Endothelial cell (in vitro differentiated cells): Measurements from ENCODE around the gene TECTA. TPM values are rescaled to one million over a fixed set of nuclear protein-coding genes. Genes with fewer than 3 reads are reported as not detected.

ENCODE experiments used
- DNase-seq: peaks from one replicate; pipeline ENCODE4 v3.0.0; 2021; ENCODE audit warnings: low spot score
- H3K27ac Mint-ChIP-seq: one replicate; pipeline ENCODE4 v1.8.0; 2021; ENCODE audit warnings: mixed read lengths, inconsistent platforms; ENCODE audit not compliant: unreplicated experiment
- H3K27me3 Mint-ChIP-seq: one replicate; pipeline ENCODE4 v1.8.0; 2021; ENCODE audit warnings: mild to moderate bottlenecking, moderate library complexity, mixed read lengths, inconsistent platforms; ENCODE audit not compliant: unreplicated experiment
- H3K36me3 Mint-ChIP-seq: one replicate; pipeline ENCODE4 v1.8.0; 2021; ENCODE audit warnings: mild to moderate bottlenecking, low read depth, mixed read lengths, inconsistent platforms; ENCODE audit not compliant: unreplicated experiment
- H3K4me1 Mint-ChIP-seq: one replicate; pipeline ENCODE4 v1.8.0; 2021; ENCODE audit warnings: mild to moderate bottlenecking, mixed read lengths, inconsistent platforms; ENCODE audit not compliant: unreplicated experiment
- H3K4me3 Mint-ChIP-seq: one replicate; pipeline ENCODE4 v1.8.0; 2021; ENCODE audit warnings: mild to moderate bottlenecking, mixed read lengths, inconsistent platforms; ENCODE audit not compliant: unreplicated experiment
- H3K9me3 Mint-ChIP-seq: one replicate; pipeline ENCODE4 v1.8.0; 2021; ENCODE audit warnings: mixed read lengths, inconsistent platforms; ENCODE audit not compliant: unreplicated experiment
- CTCF ChIP-seq: fragments of 200-600 bp; sonication (generic); IDR thresholded peaks from one replicate; pipeline ENCODE4 v1.5.0; 2021; ENCODE audit warnings: antibody characterized with exemption; ENCODE audit not compliant: unreplicated experiment
- total RNA-seq: library from RNA; stranded (reverse); fragmentation: NEBNext Ultra II Directional; extraction: Animal tissue kit (Norgen Biotek cat#: 25700); gene quantifications from one replicate; pipeline ENCODE4 v1.2.1, GENCODE V29; 2021; ENCODE audit not compliant: unreplicated experiment

TECTA gene
- total RNA-seq, 1 donor from 2014 or later: 2.2 TPM

GRCh38 chr11:121212536-121213361 is 111.7 kb downstream of the TECTA start:
- Mint-ChIP-seq H3K4me3 (no peak overlapping the region), H3K27ac (no peak overlapping the region), H3K9me3 (no peaks in the 10 kb centered on the region), H3K27me3 (no peaks in the 10 kb centered on the region), H3K4me1 (no peaks in the 10 kb centered on the region), H3K36me3 (no peaks in the 10 kb centered on the region)
- DNase-seq: no peak
- TF ChIP-seq CTCF: no peak

DNA sequence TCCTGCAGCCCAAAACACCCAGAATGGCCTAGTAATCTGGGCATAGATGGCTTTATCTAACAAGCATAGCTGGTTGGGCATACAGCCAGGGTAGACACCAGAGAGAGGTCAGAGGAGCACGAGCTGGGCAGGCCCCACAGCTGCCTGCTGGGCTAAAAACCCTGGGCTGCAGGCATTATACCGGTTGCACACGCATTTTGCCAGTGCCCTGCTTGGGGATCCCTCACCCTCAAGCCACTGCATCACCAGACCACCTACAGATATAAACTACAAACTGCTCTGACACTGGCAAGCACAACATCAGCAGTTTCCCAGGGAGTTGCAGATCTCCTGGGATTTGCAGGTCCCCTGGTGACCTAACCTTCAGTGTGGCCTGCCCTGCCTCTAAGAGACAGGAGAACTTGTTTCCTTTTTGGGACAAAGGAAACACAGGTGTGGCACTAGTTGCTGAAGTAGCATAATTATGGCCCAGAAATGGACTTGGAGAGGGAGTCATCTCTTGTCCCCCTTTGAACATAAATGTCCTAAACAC is 112.4 kb downstream of the TECTA start:
- H3K36me3 Mint-ChIP-seq: no peaks in the 10 kb centered on the region
- H3K27me3 Mint-ChIP-seq: no peaks in the 10 kb centered on the region
- TF ChIP-seq CTCF: no peak
- H3K27ac Mint-ChIP-seq: no peak overlapping the region
- no peaks in the 10 kb centered on the region for H3K9me3 Mint-ChIP-seq
- no peaks in the 10 kb centered on the region for H3K4me1 Mint-ChIP-seq
- H3K4me3 Mint-ChIP-seq: no peak overlapping the region
- DNase-seq: no peak

DNA sequence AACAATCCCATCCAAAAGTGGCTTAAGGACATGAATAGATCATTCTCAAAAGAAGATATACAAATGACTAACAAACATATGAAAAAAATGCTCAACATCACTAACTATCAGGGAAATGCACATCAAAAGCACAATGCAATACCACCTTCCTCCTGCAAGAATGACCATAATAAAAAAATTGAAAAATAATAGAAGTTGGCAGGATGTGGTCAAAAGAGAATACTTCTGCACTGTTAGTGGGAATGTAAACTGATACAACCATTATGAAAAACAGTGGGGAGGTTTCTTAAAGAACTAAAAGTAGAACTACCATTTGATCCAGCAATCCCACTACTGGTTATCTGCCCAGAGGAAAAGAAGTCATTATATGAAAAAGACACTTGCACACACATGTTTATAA is 113.8 kb downstream of the TECTA start:
- H3K27me3 Mint-ChIP-seq: no peaks in the 10 kb centered on the region
- TF ChIP-seq CTCF: no peak
- no peak overlapping the region for H3K27ac Mint-ChIP-seq
- H3K36me3 Mint-ChIP-seq: no peaks in the 10 kb centered on the region
- no peak overlapping the region for H3K4me3 Mint-ChIP-seq
- no peaks in the 10 kb centered on the region for H3K4me1 Mint-ChIP-seq
- H3K9me3 Mint-ChIP-seq: no peaks in the 10 kb centered on the region
- no peak for DNase-seq

- no peaks in the 10 kb centered on the region for H3K27me3 Mint-ChIP-seq
- no peaks in the 10 kb centered on the region for H3K4me1 Mint-ChIP-seq
- no peak for DNase-seq
- no peak for TF ChIP-seq CTCF
- no peaks in the 10 kb centered on the region for H3K9me3 Mint-ChIP-seq
- H3K36me3 Mint-ChIP-seq: no peaks in the 10 kb centered on the region
- no peak overlapping the region for H3K4me3 Mint-ChIP-seq
- H3K27ac Mint-ChIP-seq: no peak overlapping the region
Observed at GRCh38 chr11:121221496-121222200, 120.6 kb downstream of the TECTA start.

DNA sequence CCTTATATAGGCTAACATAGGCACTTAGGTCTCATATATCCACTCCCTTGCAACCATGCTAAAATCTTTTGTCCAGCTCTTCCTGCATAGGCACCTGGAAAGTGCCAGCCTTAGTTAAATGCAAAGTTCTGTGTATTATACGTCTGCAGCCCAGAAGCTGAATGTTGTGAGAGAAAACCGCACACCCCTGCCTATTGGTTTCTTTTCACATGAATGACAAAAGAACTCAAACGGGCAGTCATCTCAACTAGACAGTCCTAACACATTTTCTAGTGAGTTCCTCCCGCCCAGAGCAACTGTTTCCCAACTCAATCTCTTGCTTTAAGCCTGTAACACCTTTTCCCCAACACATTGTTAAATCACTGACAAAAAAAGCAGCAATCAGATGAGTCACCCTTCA is 122.1 kb downstream of the TECTA start:
- no peak for DNase-seq
- H3K4me1 Mint-ChIP-seq: no peaks in the 10 kb centered on the region
- no peak for TF ChIP-seq CTCF
- peaks cover 8% of the 10 kb centered on the region for H3K36me3 Mint-ChIP-seq
- no peaks in the 10 kb centered on the region for H3K9me3 Mint-ChIP-seq
- H3K27ac Mint-ChIP-seq: no peak overlapping the region
- H3K4me3 Mint-ChIP-seq: no peak overlapping the region
- H3K27me3 Mint-ChIP-seq: no peaks in the 10 kb centered on the region
